Measurements from ENCODE around the gene ARHGAP28. TPM values are rescaled to one million over a fixed set of nuclear protein-coding genes. Genes with fewer than 3 reads are reported as not detected.
A peak's percentile ranks its signal among the peaks of the same experiment; 100 is the strongest.

ARHGAP28 gene
- total RNA-seq, 1 experiment from 2014 or later = not detected

DNA sequence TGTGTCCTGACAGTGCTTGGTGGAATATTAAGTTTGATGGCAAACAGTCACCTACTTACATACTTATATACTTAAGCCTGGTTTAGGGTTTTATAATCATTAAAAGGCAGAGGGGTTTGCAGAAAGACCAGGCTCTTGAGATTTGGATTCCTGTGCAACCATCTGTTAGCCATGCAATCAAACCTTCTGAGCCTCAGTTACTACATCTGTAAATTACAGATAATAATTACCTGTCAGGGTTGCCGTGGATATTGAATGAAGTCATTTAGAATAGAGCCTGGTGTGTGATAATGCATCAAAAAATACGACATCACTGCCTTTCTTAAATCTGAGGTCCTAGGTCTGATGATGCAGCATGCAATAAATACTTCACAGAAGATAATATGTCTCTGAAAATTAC is 152.9 kb downstream of the ARHGAP28 start:
- H3K9me3 Mint-ChIP-seq (ENCODE audit: low read depth, unreplicated experiment) = no peaks in the 10 kb centered on the region

DNA sequence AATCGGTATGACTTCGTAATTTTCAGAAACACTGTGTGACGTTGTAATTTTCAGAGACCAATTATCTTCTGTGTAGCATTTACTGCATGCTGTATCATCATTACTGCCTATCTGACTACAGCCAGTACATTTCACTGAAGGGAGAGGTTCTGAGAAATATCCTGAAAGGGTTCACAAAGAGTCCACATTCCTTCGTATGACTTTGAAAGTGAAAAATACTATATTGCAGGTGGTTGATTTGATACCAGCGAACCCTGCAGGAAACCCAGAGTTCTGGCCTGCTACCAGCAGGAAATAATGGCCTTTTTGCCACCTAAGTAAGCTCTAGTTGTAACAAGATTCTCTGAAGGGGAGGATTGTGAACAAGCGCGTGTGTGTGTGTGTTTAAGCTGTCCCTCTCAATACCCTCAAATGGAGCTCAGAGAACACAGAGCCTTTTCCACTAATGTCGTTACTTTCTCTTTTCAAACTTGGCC is 155.5 kb downstream of the ARHGAP28 start:
- Mint-ChIP-seq H3K9me3 (ENCODE audit: low read depth, unreplicated experiment) (no peaks in the 10 kb centered on the region), H3K27ac (ENCODE audit: unreplicated experiment) (no peak overlapping the region), H3K36me3 (ENCODE audit: insufficient read depth, unreplicated experiment) (no peaks in the 10 kb centered on the region), H3K4me1 (ENCODE audit: low read depth, unreplicated experiment) (no peaks in the 10 kb centered on the region), H3K27me3 (ENCODE audit: unreplicated experiment) (peaks cover 68% of the 10 kb centered on the region), H3K4me3 (ENCODE audit: low read depth, unreplicated experiment) (no peak overlapping the region)
- TF ChIP-seq, protein P1, sequence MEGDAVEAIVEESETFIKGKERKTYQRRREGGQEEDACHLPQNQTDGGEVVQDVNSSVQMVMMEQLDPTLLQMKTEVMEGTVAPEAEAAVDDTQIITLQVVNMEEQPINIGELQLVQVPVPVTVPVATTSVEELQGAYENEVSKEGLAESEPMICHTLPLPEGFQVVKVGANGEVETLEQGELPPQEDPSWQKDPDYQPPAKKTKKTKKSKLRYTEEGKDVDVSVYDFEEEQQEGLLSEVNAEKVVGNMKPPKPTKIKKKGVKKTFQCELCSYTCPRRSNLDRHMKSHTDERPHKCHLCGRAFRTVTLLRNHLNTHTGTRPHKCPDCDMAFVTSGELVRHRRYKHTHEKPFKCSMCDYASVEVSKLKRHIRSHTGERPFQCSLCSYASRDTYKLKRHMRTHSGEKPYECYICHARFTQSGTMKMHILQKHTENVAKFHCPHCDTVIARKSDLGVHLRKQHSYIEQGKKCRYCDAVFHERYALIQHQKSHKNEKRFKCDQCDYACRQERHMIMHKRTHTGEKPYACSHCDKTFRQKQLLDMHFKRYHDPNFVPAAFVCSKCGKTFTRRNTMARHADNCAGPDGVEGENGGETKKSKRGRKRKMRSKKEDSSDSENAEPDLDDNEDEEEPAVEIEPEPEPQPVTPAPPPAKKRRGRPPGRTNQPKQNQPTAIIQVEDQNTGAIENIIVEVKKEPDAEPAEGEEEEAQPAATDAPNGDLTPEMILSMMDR (IDR thresholded peaks at IDR 0.05; ENCODE audit: unreplicated experiment) = no peak
- intact Hi-C loops (cut with micrococcal nuclease; ENCODE audit: unreplicated experiment) = loop anchor here (5.0 kb wide), 2 partner anchors 1003 to 1018 kb away; no protein-coding TSS in a partner anchor
- BruUV-seq (replicated peaks) = no TSS peak
- CTCF ChIA-PET = interaction anchor here (0.7 kb wide), 1 partner anchor 107 kb away, joined by 5 read pairs; no protein-coding TSS in a partner anchor
- no peak for DNase-seq

More for the DNA sequence above, 152.9 kb downstream of the ARHGAP28 start:
- no peaks in the 10 kb centered on the region for H3K4me1 Mint-ChIP-seq (ENCODE audit: low read depth, unreplicated experiment)
- BruUV-seq (replicated peaks) = no TSS peak
- no peak overlapping the region for H3K4me3 Mint-ChIP-seq (ENCODE audit: low read depth, unreplicated experiment)
- CTCF ChIA-PET = no interaction called here
- TF ChIP-seq, protein P1 (IDR thresholded peaks at IDR 0.05; ENCODE audit: unreplicated experiment) = no peak
- H3K27me3 Mint-ChIP-seq (ENCODE audit: unreplicated experiment) = peaks cover 77% of the 10 kb centered on the region
- DNase-seq = no peak
- intact Hi-C loops (cut with micrococcal nuclease; ENCODE audit: unreplicated experiment) = no loop called here
- no peaks in the 10 kb centered on the region for H3K36me3 Mint-ChIP-seq (ENCODE audit: insufficient read depth, unreplicated experiment)
- no peak overlapping the region for H3K27ac Mint-ChIP-seq (ENCODE audit: unreplicated experiment)

GRCh38 chr18:6885992-6886796 is 156.7 kb downstream of the ARHGAP28 start:
- Mint-ChIP-seq H3K27ac (ENCODE audit: unreplicated experiment) (no peak overlapping the region), H3K4me1 (ENCODE audit: low read depth, unreplicated experiment) (no peaks in the 10 kb centered on the region)

GRCh38 chr18:6886797-6887330 is 157.3 kb downstream of the ARHGAP28 start:
- H3K27ac Mint-ChIP-seq (ENCODE audit: unreplicated experiment) = no peak overlapping the region
- CTCF ChIA-PET = interaction anchor here (1.0 to 1.2 kb wide), 3 partner anchors 346 to 1019 kb away, joined by 3 to 5 read pairs (median 3); no protein-coding TSS in a partner anchor

More at GRCh38 chr18:6885992-6886796, 156.7 kb downstream of the ARHGAP28 start:
- CTCF ChIA-PET = interaction anchor here (0.5 to 1.2 kb wide), 5 partner anchors 343 to 1018 kb away, joined by 3 to 5 read pairs (median 3); no protein-coding TSS in a partner anchor
- peaks cover 57% of the 10 kb centered on the region for H3K27me3 Mint-ChIP-seq (ENCODE audit: unreplicated experiment)
- DNase-seq = peak; percentile 50
- no peak overlapping the region for H3K4me3 Mint-ChIP-seq (ENCODE audit: low read depth, unreplicated experiment)
- BruUV-seq (replicated peaks) = no TSS peak
- H3K36me3 Mint-ChIP-seq (ENCODE audit: insufficient read depth, unreplicated experiment) = no peaks in the 10 kb centered on the region
- intact Hi-C loops (cut with micrococcal nuclease; ENCODE audit: unreplicated experiment) = loop anchor here (1.0 to 5.0 kb wide), 4 partner anchors 343 to 1813 kb away; no protein-coding TSS in a partner anchor
- no peaks in the 10 kb centered on the region for H3K9me3 Mint-ChIP-seq (ENCODE audit: low read depth, unreplicated experiment)
- TF ChIP-seq, protein P1 (IDR thresholded peaks at IDR 0.05; ENCODE audit: unreplicated experiment) = peak; percentile 51

More at GRCh38 chr18:6886797-6887330, 157.3 kb downstream of the ARHGAP28 start:
- Mint-ChIP-seq H3K9me3 (ENCODE audit: low read depth, unreplicated experiment) (no peaks in the 10 kb centered on the region), H3K4me3 (ENCODE audit: low read depth, unreplicated experiment) (no peak overlapping the region), H3K4me1 (ENCODE audit: low read depth, unreplicated experiment) (no peaks in the 10 kb centered on the region), H3K36me3 (ENCODE audit: insufficient read depth, unreplicated experiment) (no peaks in the 10 kb centered on the region), H3K27me3 (ENCODE audit: unreplicated experiment) (peaks cover 55% of the 10 kb centered on the region)
- intact Hi-C loops (cut with micrococcal nuclease; ENCODE audit: unreplicated experiment) = loop anchor here (1.0 to 5.0 kb wide), 4 partner anchors 344 to 1814 kb away; no protein-coding TSS in a partner anchor
- TF ChIP-seq, protein P1 (IDR thresholded peaks at IDR 0.05; ENCODE audit: unreplicated experiment) = no peak
- BruUV-seq (replicated peaks) = no TSS peak
- no peak for DNase-seq

Measured in Calu3 (cell line).